Activated naive CD4-positive, alpha-beta T cell treated with anti-CD3 and anti-CD28 coated beads, Interleukin-2, amount 50 U/mL, for 16 hours (primary cell): Measurements from ENCODE around the gene LIPC.

Experiments
- DNase-seq: peaks from one replicate; pipeline ENCODE4 v3.0.0-alpha.2; 2020

LIPC gene

DNA sequence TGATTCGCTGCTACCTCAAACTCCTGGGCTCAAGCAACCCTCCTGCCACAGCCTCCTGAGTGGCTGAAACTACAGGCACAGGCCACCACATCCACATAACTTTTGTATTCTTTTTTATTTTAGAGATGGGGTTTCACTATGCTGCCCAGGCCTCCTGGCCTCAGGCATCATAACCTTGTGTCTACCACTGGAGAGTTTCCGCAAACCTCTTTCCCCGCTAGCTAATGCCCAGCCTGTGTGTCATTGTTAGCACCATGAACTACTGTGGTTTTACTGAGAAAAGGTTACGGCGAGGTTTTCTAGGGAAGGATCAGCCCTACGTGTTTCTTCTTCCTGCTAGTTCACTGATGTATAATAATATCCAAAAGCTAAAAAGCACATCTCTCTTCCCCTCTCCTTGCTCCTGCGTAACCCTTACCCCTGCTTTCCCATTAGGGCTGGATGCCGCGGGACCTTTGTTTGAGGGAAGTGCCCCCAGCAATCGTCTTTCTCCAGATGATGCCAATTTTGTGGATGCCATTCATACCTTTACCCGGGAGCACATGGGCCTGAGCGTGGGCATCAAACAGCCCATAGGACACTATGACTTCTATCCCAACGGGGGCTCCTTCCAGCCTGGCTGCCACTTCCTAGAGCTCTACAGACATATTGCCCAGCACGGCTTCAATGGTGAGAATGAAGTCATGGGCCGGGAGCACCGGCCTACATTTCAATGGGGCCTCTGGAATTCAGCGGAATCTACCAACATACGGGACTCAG lies 113.7 kb downstream of the LIPC start:
- DNase-seq, result no peak

DNA sequence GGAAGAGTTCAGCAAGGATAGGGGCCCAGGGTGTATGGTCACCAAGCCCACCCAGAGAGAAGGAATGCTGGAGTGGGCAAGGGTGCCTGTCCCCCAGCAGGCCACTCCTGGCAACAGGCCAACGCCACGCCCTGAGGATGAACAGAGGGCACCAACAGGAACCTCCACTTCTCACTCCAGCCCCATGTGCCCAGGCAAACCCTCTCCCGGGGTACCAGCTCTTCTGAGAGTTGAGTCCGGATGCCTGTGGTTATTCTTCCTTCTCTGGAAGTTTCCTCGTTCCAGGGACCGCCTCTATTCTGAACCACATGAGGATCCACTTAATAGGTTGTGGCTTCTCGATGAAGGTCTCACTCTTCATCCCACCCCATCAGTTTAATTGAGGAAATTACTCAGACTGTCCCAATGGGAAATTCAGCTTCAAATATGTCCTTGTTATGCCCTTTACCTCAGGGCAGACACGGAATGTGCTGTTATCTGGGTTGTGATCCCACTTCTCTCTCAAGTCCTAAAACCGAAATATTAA lies 114.3 kb downstream of the LIPC start:
- no peak for DNase-seq

GRCh38 chr15:58546635-58547627 lies 115.1 kb downstream of the LIPC start:
- DNase-seq, result no peak

DNA sequence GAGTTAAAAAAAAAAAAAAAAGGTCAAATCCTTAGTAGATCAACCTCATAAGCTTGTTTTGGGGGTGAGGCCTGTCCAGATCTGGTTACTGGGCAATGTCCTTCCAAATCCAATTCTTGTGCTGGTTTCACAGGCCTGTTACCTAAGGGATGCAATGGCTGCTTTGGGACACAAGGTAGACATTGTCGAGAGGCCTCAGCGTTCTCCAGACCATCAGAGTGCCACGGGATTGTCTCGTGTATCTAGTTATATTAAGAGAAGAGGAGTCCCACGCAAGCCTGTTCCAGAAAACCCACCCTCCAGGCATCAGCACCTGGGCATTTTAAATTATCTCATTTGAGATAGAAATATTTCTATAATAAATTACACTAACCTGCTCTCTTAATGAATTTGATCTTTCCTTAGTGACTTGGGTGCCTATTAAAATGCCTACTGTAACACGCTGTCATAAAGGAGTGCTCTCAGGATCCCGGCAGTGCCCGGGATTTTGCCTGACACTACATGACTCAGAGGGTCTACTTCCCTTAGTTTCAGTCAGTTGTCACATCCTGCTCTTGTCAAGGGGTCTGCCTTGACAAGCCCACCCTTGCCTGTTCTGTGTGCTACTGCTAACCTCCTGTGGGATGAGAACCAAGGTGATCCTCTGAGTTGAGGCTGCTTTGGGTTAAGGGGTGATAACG lies 116.0 kb downstream of the LIPC start:
- DNase-seq, result no peak

DNA sequence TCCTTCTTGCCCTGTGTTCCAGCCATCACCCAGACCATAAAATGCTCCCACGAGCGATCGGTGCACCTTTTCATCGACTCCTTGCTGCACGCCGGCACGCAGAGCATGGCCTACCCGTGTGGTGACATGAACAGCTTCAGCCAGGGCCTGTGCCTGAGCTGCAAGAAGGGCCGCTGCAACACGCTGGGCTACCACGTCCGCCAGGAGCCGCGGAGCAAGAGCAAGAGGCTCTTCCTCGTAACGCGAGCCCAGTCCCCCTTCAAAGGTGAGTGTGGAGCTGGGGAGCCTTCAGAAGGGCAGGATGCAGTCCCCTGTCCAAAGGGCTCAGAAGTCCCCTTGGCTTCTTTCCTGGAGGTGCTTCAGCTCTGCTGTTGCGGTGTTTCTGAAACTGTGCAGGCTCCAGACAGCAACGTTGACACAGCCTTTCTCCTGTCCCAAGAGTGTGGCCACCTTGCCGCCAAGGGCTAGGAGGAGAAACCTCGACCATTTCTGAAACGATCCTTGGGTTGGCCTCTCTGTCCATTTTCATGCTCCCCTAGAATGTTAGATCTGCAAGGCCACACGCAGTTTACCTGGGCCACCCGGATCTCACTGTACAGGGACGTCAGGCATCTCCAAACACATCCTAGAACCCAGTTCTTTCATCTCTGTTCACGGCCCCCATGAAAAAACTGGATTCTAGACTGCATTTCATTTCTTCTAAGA lies 116.7 kb downstream of the LIPC start:
- no peak for DNase-seq

- DNase-seq, result no peak
Observed at GRCh38 chr15:58549013-58549784, 117.4 kb downstream of the LIPC start.

DNA sequence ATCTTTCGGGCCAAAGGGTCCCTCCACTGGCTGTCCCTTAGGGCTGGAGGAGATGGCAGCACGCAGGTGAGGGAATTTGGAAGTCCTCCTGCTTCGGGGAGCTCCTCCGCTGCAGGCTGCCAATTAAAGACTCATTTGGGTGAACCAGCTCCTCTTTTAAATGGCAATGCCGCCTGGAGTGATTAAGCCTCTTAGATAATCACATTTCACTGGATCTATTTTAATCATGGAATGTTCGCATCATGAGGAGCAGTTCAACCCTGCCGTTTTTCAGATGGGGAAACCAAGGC lies 117.9 kb downstream of the LIPC start:
- no peak for DNase-seq

- no peak for DNase-seq
Observed at GRCh38 chr15:58551084-58551763, 119.4 kb downstream of the LIPC start.

- DNase-seq, result no peak
Observed at GRCh38 chr15:58551764-58552504, 120.1 kb downstream of the LIPC start.

- no peak for DNase-seq
Observed at GRCh38 chr15:58552505-58553364, 120.9 kb downstream of the LIPC start.

- DNase-seq, result no peak
Observed at GRCh38 chr15:58553365-58553918, 121.7 kb downstream of the LIPC start.

- DNase-seq, result no peak
Observed at GRCh38 chr15:58554758-58555157, 123.0 kb downstream of the LIPC start.

DNA sequence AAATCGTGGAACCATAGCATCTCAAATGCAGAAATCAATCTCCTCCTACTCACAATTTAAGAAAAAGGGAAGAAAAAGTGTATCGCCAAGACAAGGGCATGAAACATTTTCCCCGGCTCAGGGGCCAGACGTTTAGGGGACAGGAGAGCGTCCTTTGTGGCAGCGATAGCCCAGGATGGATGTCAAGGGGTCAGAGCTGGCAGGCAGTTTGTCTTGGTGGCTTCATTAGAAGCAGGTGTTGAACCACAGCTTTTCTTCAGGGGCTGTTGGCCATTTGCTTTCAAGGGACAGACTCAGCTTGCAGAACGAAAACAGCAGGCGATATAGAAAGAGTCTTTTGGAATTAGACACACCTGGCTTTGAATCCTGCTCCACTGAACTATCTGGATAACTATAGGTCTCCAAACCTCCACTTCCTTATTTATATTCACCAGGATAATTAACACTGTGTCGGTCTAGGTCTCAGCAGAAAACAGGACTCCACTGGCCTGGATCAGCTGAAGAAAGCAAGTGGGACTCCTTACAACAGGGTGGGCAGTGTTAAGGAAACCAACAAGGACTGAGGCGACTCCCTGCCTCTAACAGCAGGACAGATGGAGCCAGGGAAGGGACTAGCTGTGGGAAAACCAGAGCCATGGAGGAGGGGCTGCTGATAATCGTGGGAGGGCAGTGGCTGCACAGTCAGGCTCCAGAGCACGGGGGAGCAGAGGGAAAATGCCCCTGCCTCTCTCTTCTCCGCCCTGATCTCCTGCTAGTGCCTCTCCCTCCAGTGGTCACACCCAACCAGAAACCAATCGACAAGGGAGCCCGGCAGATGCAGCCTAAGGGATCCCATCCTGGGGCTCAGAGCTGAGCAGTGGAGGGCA lies 123.6 kb downstream of the LIPC start:
- DNase-seq, result no peak

- DNase-seq, result no peak
Observed at GRCh38 chr15:58556028-58556361, 124.2 kb downstream of the LIPC start.

GRCh38 chr15:58556541-58556940 lies 124.8 kb downstream of the LIPC start:
- no peak for DNase-seq

- DNase-seq, result no peak
Observed at GRCh38 chr15:58558777-58559176, 127.0 kb downstream of the LIPC start.

- DNase-seq, result no peak
Observed at GRCh38 chr15:58559904-58560588, 128.3 kb downstream of the LIPC start.

GRCh38 chr15:58561321-58561720 lies 129.5 kb downstream of the LIPC start:
- DNase-seq, result no peak
